ENCODE measurements around the gene C1orf74. TPM values are rescaled to one million over a fixed set of nuclear protein-coding genes. Genes with fewer than 3 reads are reported as not detected.
A peak's percentile ranks its signal among the peaks of the same experiment; 100 is the strongest.

Gene C1orf74
- total RNA-seq, 1 donor from 2014 or later, result 2.2 TPM

- Histone ChIP-seq H3K27me3 (ENCODE audit: insufficient read depth, low read length) (no peaks in the 10 kb centered on the region), H3K4me1 (ENCODE audit: insufficient read depth, low read length) (peaks cover 16% of the 10 kb centered on the region), H3K9ac (ENCODE audit: low read length) (no peak overlapping the region), H3K36me3 (ENCODE audit: insufficient read depth, low read length) (no peaks in the 10 kb centered on the region), H3K27ac (ENCODE audit: low read depth, low read length) (peak overlapping the region; percentile 3), H3K9me3 (ENCODE audit: insufficient read depth, low read depth, low read length) (no peaks in the 10 kb centered on the region), H4K20me1 (ENCODE audit: insufficient read depth, low read length) (no peaks in the 10 kb centered on the region), H3K79me2 (ENCODE audit: insufficient read depth, low read length) (no peaks in the 10 kb centered on the region), H3K4me3 (ENCODE audit: insufficient read depth, low read depth, low read length) (no peak overlapping the region), H2AFZ (ENCODE audit: low read depth, low read length) (no peak overlapping the region), H3K4me2 (ENCODE audit: low read length) (no peak overlapping the region)
- FAIRE-seq (peak; percentile 9), DNase-seq (ENCODE audit: low read depth) (peak; percentile 67)
- Mint-ChIP-seq H3K4me1 (ENCODE audit: low read depth, unreplicated experiment) (no peaks in the 10 kb centered on the region), H3K27me3 (ENCODE audit: low read depth, unreplicated experiment) (peaks cover 27% of the 10 kb centered on the region), H3K9me3 (ENCODE audit: unreplicated experiment) (peaks cover 2% of the 10 kb centered on the region), H3K36me3 (ENCODE audit: low read depth, unreplicated experiment) (no peaks in the 10 kb centered on the region), H3K4me3 (ENCODE audit: unreplicated experiment) (no peak overlapping the region), H3K27ac (ENCODE audit: unreplicated experiment) (no peak overlapping the region)
- TF ChIP-seq CTCF (IDR thresholded peaks at IDR 0.05; ENCODE audit: insufficient read depth, low read depth, low read length) (no peak), EZH2 (IDR thresholded peaks at IDR 0.05; ENCODE audit: insufficient read depth, low read length) (no peak)
These were observed 41.2 kb downstream of the C1orf74 start for GRCh38 chr1:209743145-209743482.

- Histone ChIP-seq H3K79me2 (ENCODE audit: insufficient read depth, low read length) (no peaks in the 10 kb centered on the region), H4K20me1 (ENCODE audit: insufficient read depth, low read length) (no peaks in the 10 kb centered on the region), H3K9ac (ENCODE audit: low read length) (no peak overlapping the region), H3K4me1 (ENCODE audit: insufficient read depth, low read length) (peaks cover 16% of the 10 kb centered on the region), H2AFZ (ENCODE audit: low read depth, low read length) (no peak overlapping the region), H3K4me2 (ENCODE audit: low read length) (peak overlapping the region; percentile 33), H3K27ac (ENCODE audit: low read depth, low read length) (peak overlapping the region; percentile 3), H3K27me3 (ENCODE audit: insufficient read depth, low read length) (no peaks in the 10 kb centered on the region), H3K36me3 (ENCODE audit: insufficient read depth, low read length) (no peaks in the 10 kb centered on the region), H3K9me3 (ENCODE audit: insufficient read depth, low read depth, low read length) (no peaks in the 10 kb centered on the region), H3K4me3 (ENCODE audit: insufficient read depth, low read depth, low read length) (no peak overlapping the region)
- peaks cover 27% of the 10 kb centered on the region for H3K27me3 Mint-ChIP-seq (ENCODE audit: low read depth, unreplicated experiment)
- FAIRE-seq (no peak), DNase-seq (ENCODE audit: low read depth) (peak; percentile 10)
- H3K4me3 Mint-ChIP-seq (ENCODE audit: unreplicated experiment), result no peak overlapping the region
- no peaks in the 10 kb centered on the region for H3K4me1 Mint-ChIP-seq (ENCODE audit: low read depth, unreplicated experiment)
- H3K9me3 Mint-ChIP-seq (ENCODE audit: unreplicated experiment), result peaks cover 4% of the 10 kb centered on the region
- no peak for TF ChIP-seq EZH2 (IDR thresholded peaks at IDR 0.05; ENCODE audit: insufficient read depth, low read length)
- no peak for TF ChIP-seq CTCF (IDR thresholded peaks at IDR 0.05; ENCODE audit: insufficient read depth, low read depth, low read length)
- H3K27ac Mint-ChIP-seq (ENCODE audit: unreplicated experiment), result peak overlapping the region; percentile 71
- H3K36me3 Mint-ChIP-seq (ENCODE audit: low read depth, unreplicated experiment), result no peaks in the 10 kb centered on the region
These were observed 41.8 kb downstream of the C1orf74 start for GRCh38 chr1:209742409-209743144.

- Mint-ChIP-seq H3K4me1 (ENCODE audit: low read depth, unreplicated experiment) (no peaks in the 10 kb centered on the region), H3K27me3 (ENCODE audit: low read depth, unreplicated experiment) (peaks cover 31% of the 10 kb centered on the region), H3K27ac (ENCODE audit: unreplicated experiment) (no peak overlapping the region), H3K36me3 (ENCODE audit: low read depth, unreplicated experiment) (no peaks in the 10 kb centered on the region), H3K4me3 (ENCODE audit: unreplicated experiment) (no peak overlapping the region), H3K9me3 (ENCODE audit: unreplicated experiment) (peaks cover 4% of the 10 kb centered on the region)
- no peaks in the 10 kb centered on the region for H3K79me2 ChIP-seq (ENCODE audit: insufficient read depth, low read length)
- no peaks in the 10 kb centered on the region for H4K20me1 ChIP-seq (ENCODE audit: insufficient read depth, low read length)
- no peak overlapping the region for H3K4me2 ChIP-seq (ENCODE audit: low read length)
- H3K9me3 ChIP-seq (ENCODE audit: insufficient read depth, low read depth, low read length), result no peaks in the 10 kb centered on the region
- H3K9ac ChIP-seq (ENCODE audit: low read length), result no peak overlapping the region
- H3K36me3 ChIP-seq (ENCODE audit: insufficient read depth, low read length), result no peaks in the 10 kb centered on the region
- no peak overlapping the region for H2AFZ ChIP-seq (ENCODE audit: low read depth, low read length)
- FAIRE-seq (no peak), DNase-seq (ENCODE audit: low read depth) (no peak)
- no peak overlapping the region for H3K4me3 ChIP-seq (ENCODE audit: insufficient read depth, low read depth, low read length)
- peaks cover 4% of the 10 kb centered on the region for H3K27me3 ChIP-seq (ENCODE audit: insufficient read depth, low read length)
- peaks cover 16% of the 10 kb centered on the region for H3K4me1 ChIP-seq (ENCODE audit: insufficient read depth, low read length)
- no peak for TF ChIP-seq EZH2 (IDR thresholded peaks at IDR 0.05; ENCODE audit: insufficient read depth, low read length)
- no peak for TF ChIP-seq CTCF (IDR thresholded peaks at IDR 0.05; ENCODE audit: insufficient read depth, low read depth, low read length)
- no peak overlapping the region for H3K27ac ChIP-seq (ENCODE audit: low read depth, low read length)
These were observed 42.5 kb downstream of the C1orf74 start for GRCh38 chr1:209741889-209742288.

All from astrocyte (in vitro differentiated cells and primary cell).